HCT116 (cell line): ENCODE results near the gene RNF182. TPM values are rescaled to one million over a fixed set of nuclear protein-coding genes. Genes with fewer than 3 reads are reported as not detected.

Experiments used
- ATAC-seq: fragments of 200-7000 bp; cut with Tn5 transposase; 2 replicates; pipeline ENCODE4 v1.9.1; 2020; ENCODE audit warnings: mild to moderate bottlenecking, moderate library complexity
- BruUV-seq: library from RNA; stranded (reverse); fragments of 400-500 nt; replicated peaks from 2 replicates; lab custom pipeline; 2021; lab: Mats Ljungman, UMichigan
- CTCF ChIA-PET: fragments of 300-600 bp; sonication (Branson Sonifier 250); formaldehyde crosslinking; loops from one replicate; lab custom pipeline; 2021; ENCODE audit warnings: antibody characterized with exemption; lab: Charles Lee
- POLR2A ChIA-PET: fragments of 300-600, 350-600 bp; sonication (Branson Sonifier 250); formaldehyde crosslinking; loops from one replicate; lab custom pipeline; 2021; ENCODE audit warnings: antibody characterized with exemption; lab: Charles Lee
- RAD21 ChIA-PET, 2 experiments: fragments of 300-600 bp; sonication (Branson Sonifier 250); formaldehyde crosslinking; loops; one replicate each; lab custom pipeline; 2023; ENCODE audit warnings: low total read pairs in 2 of 2; ENCODE audit not compliant: uncharacterized antibody in 2 of 2, unreplicated experiment in 2 of 2, low non-redundant PET in 1 of 2; lab: Charles Lee
- DNase-seq: peaks from one replicate; pipeline ENCODE4 v3.0.0-alpha.2; 2010; ENCODE audit warnings: low read depth, low spot score
- H2AFZ ChIP-seq: fragments of 200-600 bp; shearing (Covaris generic), sonication (generic); 2 replicates; pipeline ENCODE4 v1.6.1; 2017; ENCODE audit warnings: low read depth, mixed run types, mixed read lengths, antibody characterized with exemption, low read length; ENCODE audit not compliant: poor library complexity, severe bottlenecking
- H3K27ac ChIP-seq: 2 replicates; pipeline ENCODE4 v1.5.1; 2012; ENCODE audit warnings: low read depth, low read length
- H3K27me3 ChIP-seq: fragments of 200-600 bp; sonication (generic); 2 replicates; pipeline ENCODE4 v1.6.1; 2016; ENCODE audit warnings: mixed run types, low read length, mixed read lengths; ENCODE audit not compliant: insufficient read depth
- H3K36me3 ChIP-seq, 2 experiments: fragments of 200-500 bp in 1 of 2; fragments of 200-600 bp in 1 of 2; sonication (Bioruptor generic) in 1 of 2; sonication (generic) in 1 of 2; 2 replicates each; pipeline versions ENCODE4 v1.5.1 to v1.6.1; 2014 to 2016; ENCODE audit warnings: low read length in 2 of 2, inconsistent platforms in 1 of 2, mixed read lengths in 1 of 2, mixed run types in 1 of 2; ENCODE audit not compliant: insufficient read depth in 2 of 2, control insufficient read depth in 1 of 2
- H3K4me1 ChIP-seq, 2 experiments: fragments of 200-600 bp in 1 of 2; sonication (generic) in 1 of 2; 2 replicates each; pipeline versions ENCODE4 v1.5.1 to v1.6.1; 2012 to 2017; ENCODE audit warnings: low read length in 2 of 2, inconsistent platforms in 1 of 2, mild to moderate bottlenecking in 1 of 2, mixed read lengths in 1 of 2, mixed run types in 1 of 2, moderate library complexity in 1 of 2; ENCODE audit not compliant: insufficient read depth in 2 of 2, control insufficient read depth in 1 of 2
- H3K4me2 ChIP-seq: fragments of 200-600 bp; sonication (generic); 2 replicates; pipeline ENCODE4 v1.6.1; 2017; ENCODE audit warnings: mixed run types, low read length, mixed read lengths
- H3K4me3 ChIP-seq, 2 experiments: fragments of 200-600 bp in 1 of 2; sonication (generic) in 1 of 2; replicated peaks in 1 of 2; 2 replicates each; pipeline ENCODE4 v1.5.1; 2011 to 2016; ENCODE audit warnings: low read length in 2 of 2, control low read depth in 1 of 2, low read depth in 1 of 2, mild to moderate bottlenecking in 1 of 2, mixed read lengths in 1 of 2, mixed run types in 1 of 2
- H3K79me2 ChIP-seq: fragments of 200-600 bp; sonication (generic); 2 replicates; pipeline ENCODE4 v1.6.1; 2017; ENCODE audit warnings: mild to moderate bottlenecking, mixed run types, low read length, moderate library complexity, mixed read lengths; ENCODE audit not compliant: insufficient read depth
- H3K9ac ChIP-seq: fragments of 200-600 bp; sonication (generic); 2 replicates; pipeline ENCODE4 v1.6.1; 2016; ENCODE audit warnings: low read length, mixed read lengths
- H3K9me2 ChIP-seq: fragments of 200-600 bp; sonication (generic), shearing (Covaris generic); 2 replicates; pipeline ENCODE4 v1.6.1; 2017; ENCODE audit warnings: mixed run types, mild to moderate bottlenecking, moderate library complexity; ENCODE audit not compliant: insufficient read depth
- H3K9me3 ChIP-seq, 2 experiments: fragments of 200-500 bp in 1 of 2; fragments of 200-600 bp in 1 of 2; sonication (Bioruptor generic) in 1 of 2; sonication (generic) in 1 of 2; 2 replicates each; pipeline ENCODE4 v1.6.1; 2014 to 2017; ENCODE audit warnings: low read length in 2 of 2, mixed read lengths in 2 of 2, inconsistent platforms in 1 of 2, low read depth in 1 of 2, mild to moderate bottlenecking in 1 of 2, mixed run types in 1 of 2, moderate library complexity in 1 of 2; ENCODE audit not compliant: control insufficient read depth in 1 of 2, insufficient read depth in 1 of 2
- H4K20me1 ChIP-seq: fragments of 200-600 bp; sonication (generic), shearing (Covaris generic); 2 replicates; pipeline ENCODE4 v1.6.1; 2017; ENCODE audit warnings: mixed run types, mild to moderate bottlenecking, moderate library complexity; ENCODE audit not compliant: insufficient read depth
- CBX3 ChIP-seq: IDR thresholded peaks from 2 replicates; pipeline ENCODE4 v1.6.1; 2012; ENCODE audit warnings: low read depth
- ELF1 ChIP-seq: IDR thresholded peaks from 2 replicates; pipeline ENCODE4 v1.6.1; 2012; ENCODE audit warnings: low read depth, borderline replicate concordance
- JUND ChIP-seq: IDR thresholded peaks from 2 replicates; pipeline ENCODE4 v1.6.1; 2012
- POLR2A ChIP-seq: IDR thresholded peaks from 2 replicates; pipeline ENCODE4 v1.7.0; 2011; ENCODE audit warnings: borderline replicate concordance; ENCODE audit not compliant: insufficient read depth, insufficient read length; ENCODE audit errors: extremely low read depth
- SP1 ChIP-seq: IDR thresholded peaks from 2 replicates; pipeline ENCODE4 v1.6.1; 2012; ENCODE audit warnings: low read depth
- SRF ChIP-seq: IDR thresholded peaks from 2 replicates; pipeline ENCODE4 v1.6.1; 2012; ENCODE audit warnings: low read depth
- YY1 ChIP-seq: IDR thresholded peaks from 2 replicates; pipeline ENCODE4 v1.6.1; 2011; ENCODE audit warnings: low read length, low read depth, moderate library complexity, mild to moderate bottlenecking; ENCODE audit not compliant: insufficient replicate concordance; ENCODE audit errors: extremely low read depth
- intact Hi-C: fragments of 100-400 bp; cut with micrococcal nuclease; formaldehyde crosslinking; loops from 2 replicates; pipeline ENCODE4 v1.10.0; 2022
- total RNA-seq: library from RNA; stranded (reverse); gene quantifications from one replicate; pipeline ENCODE4 v1.2.1, GENCODE V29; 2021; ENCODE audit not compliant: unreplicated experiment

The RNF182 gene
- total RNA-seq, 1 experiment from 2014 or later, result 6.5 TPM

DNA sequence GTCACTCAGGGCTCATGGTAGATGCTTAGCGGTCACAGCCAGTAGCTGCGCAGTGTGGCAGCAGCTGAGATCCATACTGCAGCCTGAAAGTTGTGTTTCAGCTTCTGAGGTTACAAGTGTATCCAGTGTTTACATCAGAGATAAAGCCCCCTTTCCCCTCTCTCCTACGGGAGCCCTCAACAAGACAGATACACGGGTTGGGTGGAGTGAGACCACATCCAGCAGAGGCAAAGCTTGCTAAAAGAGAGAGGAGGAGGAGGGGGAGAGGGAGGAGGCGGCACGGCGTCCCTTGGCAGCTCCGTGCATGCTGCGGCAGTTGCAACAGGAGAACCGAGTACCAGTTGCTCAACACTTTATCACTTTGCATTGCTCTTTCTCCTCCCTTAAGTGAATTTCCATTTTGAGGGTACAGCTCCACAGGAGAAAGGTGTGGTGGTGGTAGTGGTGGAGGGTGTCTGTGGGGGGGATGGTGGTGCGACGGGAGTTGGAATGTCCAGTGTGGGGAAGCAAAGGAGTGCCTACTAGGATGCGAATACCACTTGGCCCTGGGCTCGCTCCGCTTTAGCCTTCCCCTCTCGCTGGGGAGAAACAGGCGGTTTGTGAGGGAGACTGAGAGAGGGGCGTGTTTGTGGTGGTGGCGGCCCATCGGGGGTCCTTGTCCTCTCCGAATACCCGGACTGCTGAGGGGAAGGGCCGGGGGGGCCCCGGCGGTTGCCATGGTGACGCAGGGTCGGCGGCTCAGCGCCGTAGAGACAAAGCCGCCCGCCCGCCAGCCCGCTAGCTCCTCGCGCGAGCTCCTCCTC is 405 bp upstream of the RNF182 start:
- Histone ChIP-seq H4K20me1 (no peaks in the 10 kb centered on the region), H2AFZ (peak overlapping the region; percentile 84), H3K9me2 (no peaks in the 10 kb centered on the region), H3K27me3 (no peaks in the 10 kb centered on the region), H3K79me2 (no peaks in the 10 kb centered on the region), H3K4me2 (peak overlapping the region; percentile 99), H3K27ac (peak overlapping the region; percentile 37; the same call in 1 of the 2 replicates), H3K9me3 (no peaks in the 10 kb centered on the region), H3K9ac (peak overlapping the region; percentile 48), H3K36me3 (no peaks in the 10 kb centered on the region), H3K4me1 (peaks cover 8 to 19% of the 10 kb centered on the region in 2 experiments; a peak in 3 of 4 replicates), H3K4me3 (peak overlapping the region; percentile 65 to 76)
- ChIA-PET RAD21 (interaction anchor here (0.5 to 1.4 kb wide), 7 partner anchors 11 to 621 kb away, joined by 3 to 7 read pairs (median 5); no protein-coding TSS in a partner anchor), CTCF (interaction anchor here (0.9 to 1.5 kb wide), 5 partner anchors 11 to 143 kb away, joined by 4 to 10 read pairs (median 5); no protein-coding TSS in a partner anchor), POLR2A (no interaction called here)
- 0 out of 2 replicates have a peak, but pooled peaks have one; percentile 19 for TF ChIP-seq CBX3
- no peak for TF ChIP-seq POLR2A
- DNase-seq (no peak), ATAC-seq (peak; percentile 87)
- intact Hi-C loops, result no loop called here
- BruUV-seq, result no TSS peak

DNA sequence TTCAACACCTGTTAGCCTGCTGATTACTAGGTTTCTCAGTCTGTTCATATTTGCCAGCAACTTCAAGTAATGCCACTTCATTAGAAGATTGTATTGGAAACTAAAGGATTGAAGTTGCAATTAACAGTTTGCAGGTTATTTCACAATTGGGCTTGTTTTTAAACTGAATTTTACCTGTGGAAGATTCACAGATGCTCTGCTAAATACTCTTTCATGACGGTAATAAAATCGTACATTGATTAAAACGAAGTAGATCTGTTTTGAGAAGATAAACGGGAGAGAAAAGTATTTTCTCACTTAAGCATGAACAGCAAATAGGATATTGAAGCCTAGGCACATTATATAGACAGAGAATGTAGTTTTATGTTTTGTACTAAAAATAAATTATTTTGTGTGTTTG is 1.6 kb downstream of the RNF182 start:
- Histone ChIP-seq H3K9me3 (no peaks in the 10 kb centered on the region), H3K79me2 (no peaks in the 10 kb centered on the region), H3K4me1 (peaks cover 8 to 19% of the 10 kb centered on the region in 2 experiments; a peak in 3 of 4 replicates), H3K27me3 (no peaks in the 10 kb centered on the region), H3K4me2 (no peak overlapping the region), H3K9me2 (no peaks in the 10 kb centered on the region), H3K36me3 (no peaks in the 10 kb centered on the region), H3K9ac (no peak overlapping the region), H4K20me1 (no peaks in the 10 kb centered on the region), H2AFZ (no peak overlapping the region), H3K27ac (no peak overlapping the region), H3K4me3 (no peak overlapping the region)
- POLR2A ChIA-PET, result no interaction called here
- TF ChIP-seq SRF, result no peak
- no peak for TF ChIP-seq JUND
- no peak for TF ChIP-seq YY1
- TF ChIP-seq SP1, result no peak
- TF ChIP-seq ELF1, result no peak
- no TSS peak for BruUV-seq
- RAD21 ChIA-PET, result no interaction called here
- CTCF ChIA-PET, result interaction anchor here (1.0 to 1.3 kb wide), 2 partner anchors 120 to 141 kb away, joined by 3 to 4 read pairs; no protein-coding TSS in a partner anchor
- intact Hi-C loops, result no loop called here
- DNase-seq (no peak), ATAC-seq (no peak)
